NT2/D1 (cell line): ENCODE data around the gene ARHGAP42.

Experiments used
- DNase-seq: peaks from one replicate; pipeline ENCODE4 v3.0.0-alpha.2; 2011; ENCODE audit warnings: low read depth, low spot score
- H3K27me3 ChIP-seq: 2 replicates; pipeline ENCODE4 v1.6.0; 2011; ENCODE audit warnings: mild to moderate bottlenecking; ENCODE audit not compliant: insufficient read length, insufficient read depth
- H3K36me3 ChIP-seq: 2 replicates; pipeline ENCODE4 v1.6.1; 2011; ENCODE audit warnings: mild to moderate bottlenecking, low read length, mixed read lengths; ENCODE audit not compliant: insufficient read depth, insufficient read length
- H3K4me1 ChIP-seq: 2 replicates; pipeline ENCODE4 v1.5.1; 2011; ENCODE audit not compliant: insufficient read depth, insufficient read length
- H3K4me3 ChIP-seq: 2 replicates; pipeline ENCODE4 v1.5.1; 2011; ENCODE audit warnings: low read depth; ENCODE audit not compliant: insufficient read length
- H3K9ac ChIP-seq: 2 replicates; pipeline ENCODE4 v1.6.0; 2011; ENCODE audit warnings: low read depth; ENCODE audit not compliant: insufficient read length
- H3K9me3 ChIP-seq: 2 replicates; pipeline ENCODE4 v1.5.1; 2011; ENCODE audit warnings: mild to moderate bottlenecking, low read length; ENCODE audit not compliant: insufficient read depth
- SUZ12 ChIP-seq: IDR thresholded peaks from 2 replicates; pipeline ENCODE4 v1.6.1; 2011; ENCODE audit not compliant: insufficient read length, insufficient read depth; ENCODE audit errors: extremely low read depth
- YY1 ChIP-seq: IDR thresholded peaks from 2 replicates; pipeline ENCODE4 v1.6.1; 2011; ENCODE audit not compliant: insufficient read length, insufficient read depth
- ZNF274 ChIP-seq: IDR thresholded peaks from 2 replicates; pipeline ENCODE4 v1.6.1; 2011; ENCODE audit warnings: mild to moderate bottlenecking, low read depth, low read length

Gene ARHGAP42

GRCh38 chr11:100832829-100833228 is 145.7 kb downstream of the ARHGAP42 start:
- Histone ChIP-seq H3K4me1 (peaks cover under 1% of the 10 kb centered on the region), H3K9me3 (no peaks in the 10 kb centered on the region), H3K9ac (no peak overlapping the region), H3K36me3 (no peaks in the 10 kb centered on the region), H3K4me3 (no peak overlapping the region), H3K27me3 (no peaks in the 10 kb centered on the region)
- TF ChIP-seq SUZ12 (no peak), YY1 (no peak), ZNF274 (no peak)
- no peak for DNase-seq

GRCh38 chr11:100833276-100833675 is 146.2 kb downstream of the ARHGAP42 start:
- no peak for TF ChIP-seq SUZ12
- no peak for TF ChIP-seq ZNF274
- no peak for TF ChIP-seq YY1
- H3K4me3 ChIP-seq = no peak overlapping the region
- H3K27me3 ChIP-seq = no peaks in the 10 kb centered on the region
- no peak for DNase-seq
- no peaks in the 10 kb centered on the region for H3K4me1 ChIP-seq
- no peak overlapping the region for H3K9ac ChIP-seq
- no peaks in the 10 kb centered on the region for H3K36me3 ChIP-seq
- H3K9me3 ChIP-seq = no peaks in the 10 kb centered on the region

- TF ChIP-seq YY1 (no peak), ZNF274 (no peak), SUZ12 (no peak)
- Histone ChIP-seq H3K9ac (no peak overlapping the region), H3K9me3 (no peaks in the 10 kb centered on the region), H3K27me3 (no peaks in the 10 kb centered on the region), H3K4me3 (no peak overlapping the region), H3K36me3 (no peaks in the 10 kb centered on the region), H3K4me1 (no peaks in the 10 kb centered on the region)
- DNase-seq = no peak
Measured at GRCh38 chr11:100835854-100836253, 148.8 kb downstream of the ARHGAP42 start.

DNA sequence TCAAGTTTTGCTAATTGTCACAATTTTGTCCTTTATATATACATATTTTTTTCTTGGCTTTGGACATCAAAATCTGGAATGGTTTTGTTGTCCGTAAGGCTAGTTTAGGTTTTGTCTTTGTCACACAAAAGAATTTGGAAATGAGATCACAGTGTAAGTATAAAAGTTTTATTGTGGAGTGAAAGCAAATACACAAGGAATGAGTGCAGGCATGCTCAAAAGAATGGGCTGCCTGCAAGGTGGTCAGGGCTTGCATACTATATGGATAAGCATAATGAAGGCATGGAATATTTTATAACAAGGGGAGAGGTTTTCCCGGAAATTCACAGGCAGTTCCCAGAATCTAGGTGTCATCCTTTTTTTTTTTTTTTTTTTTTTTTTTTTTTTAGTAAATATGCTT is 150.2 kb downstream of the ARHGAP42 start:
- TF ChIP-seq SUZ12 (no peak), YY1 (no peak), ZNF274 (no peak)
- no peak overlapping the region for H3K4me3 ChIP-seq

DNA sequence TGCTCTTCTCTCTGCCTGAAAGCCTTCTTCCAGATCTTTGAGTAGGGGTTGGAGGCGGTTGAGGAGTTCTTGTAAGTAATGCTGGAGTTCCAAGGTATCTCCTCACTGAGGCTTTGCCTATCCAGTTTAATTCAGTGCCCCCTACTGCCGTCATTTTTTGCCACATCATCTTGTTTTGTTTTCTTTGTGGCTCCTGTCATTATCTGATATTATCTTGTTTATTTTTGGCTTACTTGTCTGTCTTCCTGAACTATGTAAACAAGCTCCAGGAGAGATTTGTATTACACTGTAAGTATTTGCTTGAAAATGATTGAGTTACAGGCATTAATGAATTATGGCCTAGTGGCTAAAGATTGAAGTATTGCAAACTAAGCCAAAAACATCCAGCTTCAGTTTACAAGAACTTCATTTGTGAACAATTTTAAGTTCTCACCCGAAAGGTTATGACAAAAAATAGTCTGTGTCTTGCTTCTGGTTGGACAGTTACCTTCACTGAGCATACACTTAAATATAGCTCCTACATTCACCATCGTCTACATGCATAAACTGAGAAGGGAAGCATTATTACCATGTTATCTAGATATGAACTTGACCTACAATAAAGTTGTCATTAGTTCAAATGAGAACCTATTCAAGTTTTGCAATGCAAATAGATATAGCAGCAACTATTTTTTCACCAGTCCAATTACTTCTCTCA is 154.8 kb downstream of the ARHGAP42 start:
- Histone ChIP-seq H3K9ac (no peak overlapping the region), H3K4me1 (no peaks in the 10 kb centered on the region), H3K27me3 (no peaks in the 10 kb centered on the region), H3K9me3 (no peaks in the 10 kb centered on the region), H3K36me3 (no peaks in the 10 kb centered on the region), H3K4me3 (no peak overlapping the region)
- TF ChIP-seq YY1 (no peak), SUZ12 (no peak), ZNF274 (no peak)
- no peak for DNase-seq

More for the DNA sequence above, 150.2 kb downstream of the ARHGAP42 start:
- H3K4me1 ChIP-seq = no peaks in the 10 kb centered on the region
- no peaks in the 10 kb centered on the region for H3K36me3 ChIP-seq
- H3K9me3 ChIP-seq = no peaks in the 10 kb centered on the region
- no peak overlapping the region for H3K9ac ChIP-seq
- DNase-seq = no peak
- H3K27me3 ChIP-seq = no peaks in the 10 kb centered on the region

- Histone ChIP-seq H3K4me3 (no peak overlapping the region), H3K9ac (no peak overlapping the region), H3K9me3 (no peaks in the 10 kb centered on the region), H3K27me3 (no peaks in the 10 kb centered on the region), H3K36me3 (no peaks in the 10 kb centered on the region), H3K4me1 (no peaks in the 10 kb centered on the region)
- DNase-seq = no peak
- TF ChIP-seq ZNF274 = no peak
- TF ChIP-seq YY1 = no peak
- no peak for TF ChIP-seq SUZ12
Measured at GRCh38 chr11:100847696-100848216, 160.7 kb downstream of the ARHGAP42 start.

GRCh38 chr11:100849009-100849900 is 162.2 kb downstream of the ARHGAP42 start:
- DNase-seq = no peak
- no peak for TF ChIP-seq ZNF274
- TF ChIP-seq SUZ12 = no peak
- TF ChIP-seq YY1 = no peak
- H3K27me3 ChIP-seq = no peaks in the 10 kb centered on the region
- H3K9me3 ChIP-seq = no peaks in the 10 kb centered on the region
- no peaks in the 10 kb centered on the region for H3K4me1 ChIP-seq
- H3K9ac ChIP-seq = no peak overlapping the region
- H3K4me3 ChIP-seq = no peak overlapping the region
- H3K36me3 ChIP-seq = no peaks in the 10 kb centered on the region
